Posterior cingulate gyrus (tissue), 11 donors: Measurements from ENCODE around the gene PRDM5.

Source experiments
- DNase-seq, 10 donors: peaks; one replicate each; pipeline versions ENCODE4 v3.0.0 to v3.0.0-alpha.2; 2020 to 2021; ENCODE audit warnings: mixed read lengths in 3 of 10
- intact Hi-C: fragments of 100-400 bp; cut with DNase I; formaldehyde crosslinking; loops from one replicate; pipeline ENCODE4 v1.15.1; 2023

PRDM5 gene

DNA sequence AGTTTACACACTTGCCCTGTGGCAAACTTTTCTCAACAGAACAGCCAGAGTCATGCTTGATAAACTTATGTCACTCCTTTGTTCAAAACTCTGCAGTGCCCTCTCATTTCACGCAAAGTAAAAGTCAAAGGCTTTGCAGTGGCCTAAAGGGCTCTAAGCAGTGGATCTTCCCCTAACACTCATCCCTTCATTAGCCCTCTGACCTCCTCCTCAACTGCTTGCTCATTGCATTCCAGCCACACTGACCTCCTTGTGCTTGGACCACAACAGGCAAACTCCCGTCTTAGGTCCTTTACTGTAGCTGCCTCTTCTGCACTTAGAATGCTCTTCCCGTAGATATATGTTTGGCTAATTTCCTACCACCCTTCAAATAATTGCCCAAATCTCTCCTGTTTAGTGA lies 5.6 kb downstream of the PRDM5 start:
- DNase-seq, result no peak
- intact Hi-C loops, result no loop called here

DNA sequence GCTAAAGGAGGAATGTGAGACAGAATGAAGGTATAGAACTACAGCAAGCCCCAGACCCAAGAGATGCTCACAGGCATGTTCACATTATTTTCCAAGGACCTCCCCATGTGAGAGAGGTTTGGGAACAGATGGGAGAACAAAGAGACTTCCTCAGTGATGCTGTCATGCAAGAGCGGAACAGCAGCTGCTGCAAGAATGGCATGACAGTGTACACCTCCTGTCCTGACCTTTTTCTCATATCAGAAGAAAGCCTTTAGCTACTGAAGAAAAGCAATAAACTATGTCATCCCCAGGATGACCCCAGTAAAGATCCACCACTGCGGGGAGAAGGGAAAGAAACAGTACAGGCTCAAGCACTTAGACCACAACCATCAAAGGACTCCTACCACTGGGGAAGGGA lies 7.2 kb downstream of the PRDM5 start:
- no peak for DNase-seq
- intact Hi-C loops, result no loop called here

DNA sequence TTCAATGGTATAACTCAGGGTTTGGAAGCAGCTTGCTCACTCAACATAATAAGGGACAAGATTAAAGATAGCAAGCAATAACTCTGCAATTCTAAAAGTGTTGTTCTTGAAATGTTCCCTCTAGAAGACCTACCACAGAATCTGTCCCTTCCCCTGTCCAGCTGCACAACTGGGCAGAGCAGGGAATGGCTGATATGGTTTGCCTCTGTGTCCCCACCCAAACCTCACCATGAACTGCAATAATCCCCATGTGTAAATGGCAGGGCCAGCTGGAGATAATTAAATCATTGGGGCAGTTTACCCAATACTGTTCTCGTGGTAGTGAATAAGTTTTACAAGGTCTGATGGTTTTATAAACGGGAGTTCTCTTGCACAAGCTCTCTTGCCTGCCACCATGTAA lies 19.1 kb downstream of the PRDM5 start:
- no peak for DNase-seq
- intact Hi-C loops, result no loop called here

DNA sequence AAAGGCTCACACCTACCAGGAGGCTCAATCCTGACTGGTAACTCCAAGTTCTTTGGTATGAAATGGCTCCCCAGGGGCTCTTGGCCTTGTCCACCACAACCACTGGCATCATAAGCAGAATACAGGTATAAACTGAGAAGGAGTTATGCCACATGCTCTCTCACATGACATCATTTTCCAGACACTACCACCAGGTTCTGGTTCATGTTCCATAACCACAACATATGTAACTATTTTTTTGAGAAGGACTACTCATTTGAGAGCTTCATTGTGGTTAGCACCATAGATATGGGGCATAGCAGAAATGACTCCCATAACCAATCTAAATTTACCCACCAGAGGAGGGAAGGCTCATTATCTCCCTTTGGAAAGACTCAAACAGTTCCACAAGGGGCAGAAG lies 19.6 kb downstream of the PRDM5 start:
- intact Hi-C loops, result no loop called here
- DNase-seq, result no peak

DNA sequence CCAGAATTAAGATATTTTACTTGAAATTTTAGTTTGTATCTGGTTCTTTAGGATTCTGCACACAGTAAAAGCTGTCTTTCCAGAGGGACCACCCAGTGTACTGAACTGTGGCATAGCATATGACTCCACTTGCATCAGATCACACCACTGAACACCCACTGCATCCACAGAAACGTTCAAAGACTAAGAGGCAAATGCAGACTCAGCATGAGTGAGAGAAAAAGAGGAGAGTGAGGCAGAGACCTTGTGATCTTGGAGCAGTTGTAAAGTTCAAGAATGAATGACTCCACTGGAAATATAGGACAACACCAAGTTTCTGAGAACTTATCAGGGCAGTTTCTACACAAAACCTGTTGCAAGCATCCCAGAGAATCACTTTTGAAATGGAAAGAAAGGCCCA lies 20.8 kb downstream of the PRDM5 start:
- intact Hi-C loops, result no loop called here
- no peak for DNase-seq

DNA sequence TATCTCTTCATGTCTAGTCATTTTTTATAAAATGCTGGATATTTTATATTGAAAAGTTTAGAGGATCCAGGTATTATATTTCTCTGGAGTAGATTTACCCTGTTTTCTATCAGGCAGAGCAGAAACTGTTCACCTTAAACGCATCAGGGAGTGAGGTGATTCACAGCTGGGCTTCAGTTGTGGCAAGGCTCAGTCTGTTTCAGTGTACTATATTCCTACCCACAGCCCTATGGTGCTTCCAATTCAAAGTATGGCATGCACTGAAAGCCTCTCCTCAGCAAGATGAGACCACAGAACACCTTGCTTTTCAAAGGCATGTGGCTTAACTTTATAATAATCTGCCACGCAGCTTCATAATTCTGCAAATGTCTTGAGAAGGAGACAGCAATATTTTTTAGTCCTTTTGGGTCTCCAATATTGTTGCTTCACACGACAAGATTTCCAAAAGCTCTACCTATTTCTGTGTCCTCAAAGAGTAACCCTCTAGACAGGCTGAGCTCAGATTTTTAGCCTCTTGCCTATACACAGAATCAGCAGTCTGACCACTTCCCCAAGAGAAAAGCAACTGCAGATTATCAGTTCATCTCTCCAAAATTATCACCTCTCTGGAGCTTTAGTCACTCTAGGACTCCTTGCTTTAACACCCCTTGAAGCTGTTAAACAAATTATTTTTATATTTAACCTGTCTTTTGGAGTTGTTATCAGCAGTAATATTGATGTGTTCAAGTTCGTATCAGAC lies 24.4 kb downstream of the PRDM5 start:
- intact Hi-C loops, result no loop called here
- no peak for DNase-seq

DNA sequence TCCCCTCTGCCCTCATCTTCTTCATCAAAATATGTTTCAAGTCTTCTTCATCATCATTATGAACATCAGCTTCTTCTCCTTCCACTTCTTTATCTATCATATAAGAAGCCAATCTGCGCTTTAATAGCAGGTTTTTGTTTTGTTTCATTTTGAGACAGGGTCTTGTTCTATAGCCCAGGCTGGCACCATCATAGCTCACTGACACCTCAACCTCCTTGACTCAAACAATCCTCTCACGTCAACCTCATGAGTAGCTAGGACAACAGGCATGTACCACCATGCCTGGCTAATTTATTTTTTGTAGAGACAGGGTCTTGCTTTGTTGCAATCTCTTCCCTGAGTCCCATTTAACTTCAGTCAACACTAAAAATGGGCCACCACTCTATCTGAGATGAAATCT lies 27.0 kb downstream of the PRDM5 start:
- DNase-seq, result no peak
- intact Hi-C loops, result no loop called here

DNA sequence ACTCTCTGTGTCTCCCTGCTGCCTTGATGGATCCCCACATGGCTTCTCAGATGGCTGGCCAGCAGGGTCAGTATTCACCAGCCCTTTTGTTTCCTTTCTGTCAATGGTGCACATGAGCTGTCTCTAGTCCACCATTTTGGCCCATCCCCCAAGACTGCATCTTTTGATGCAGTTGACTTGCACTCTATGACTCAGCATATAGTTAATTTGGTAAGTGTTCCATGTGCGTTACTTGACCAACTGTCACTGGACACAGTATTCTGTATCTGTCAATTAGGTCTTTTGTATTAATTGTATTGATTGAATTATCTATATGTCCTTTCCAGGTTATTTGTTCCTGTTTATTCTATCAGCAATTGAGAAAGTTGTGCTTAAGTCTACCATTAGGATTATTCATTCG lies 29.2 kb downstream of the PRDM5 start:
- intact Hi-C loops, result no loop called here
- DNase-seq, result no peak

DNA sequence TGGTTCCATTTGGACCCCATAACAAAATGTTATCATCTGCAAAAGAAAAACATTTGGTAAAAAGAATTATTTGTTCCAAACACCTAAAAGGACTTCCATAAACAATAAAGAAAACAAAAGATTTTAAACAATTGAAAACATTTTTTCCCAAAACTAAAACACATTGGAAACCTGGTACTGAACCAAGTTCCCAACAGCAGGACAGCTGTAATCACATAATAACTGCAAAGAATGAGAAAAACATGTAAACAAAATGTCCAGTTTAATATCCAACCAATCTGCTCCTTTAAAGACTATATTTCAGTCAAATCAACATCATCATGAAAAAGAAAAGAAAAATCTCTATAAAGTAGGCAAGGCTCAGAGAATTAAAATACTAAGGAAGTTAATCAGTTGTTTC lies 36.3 kb downstream of the PRDM5 start:
- intact Hi-C loops, result no loop called here
- DNase-seq, result no peak

DNA sequence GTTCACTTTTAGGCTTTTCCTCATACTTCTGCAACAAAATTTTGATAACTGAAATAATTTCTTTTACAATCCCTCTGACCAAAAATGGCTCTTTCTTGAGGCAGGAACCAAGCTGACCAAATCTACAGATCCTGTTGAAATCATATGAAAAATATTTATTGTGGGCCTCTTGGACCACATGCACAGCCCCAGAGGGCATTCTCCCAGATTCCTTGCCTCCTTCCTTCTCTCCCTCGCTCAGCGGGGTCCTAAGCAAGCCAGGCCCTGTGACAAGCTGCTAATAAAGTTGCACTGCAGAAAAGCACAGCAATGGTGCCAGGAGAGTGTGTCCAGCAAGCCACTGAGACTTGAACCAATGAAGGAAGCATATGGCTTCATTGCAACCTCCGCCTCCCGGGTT lies 40.7 kb downstream of the PRDM5 start:
- no peak for DNase-seq
- intact Hi-C loops, result no loop called here

DNA sequence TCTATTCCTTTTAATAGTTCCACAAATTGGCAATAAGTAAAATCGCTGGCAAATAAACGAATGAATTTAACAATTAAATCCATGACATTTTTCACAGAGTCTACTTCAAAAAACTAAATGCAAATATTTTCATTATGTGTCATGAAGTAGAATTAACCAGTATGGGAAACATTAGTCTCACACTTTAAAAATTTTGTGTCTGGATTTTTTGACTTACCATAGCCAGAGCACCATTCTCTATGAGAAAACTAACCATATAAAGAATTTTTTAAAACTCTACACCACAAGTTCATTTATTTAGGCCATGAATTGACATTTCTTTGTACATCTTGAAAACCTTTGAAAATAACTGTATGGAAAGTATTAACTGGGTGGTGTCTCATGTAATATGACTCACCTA lies 41.2 kb downstream of the PRDM5 start:
- DNase-seq, result no peak
- intact Hi-C loops, result no loop called here

DNA sequence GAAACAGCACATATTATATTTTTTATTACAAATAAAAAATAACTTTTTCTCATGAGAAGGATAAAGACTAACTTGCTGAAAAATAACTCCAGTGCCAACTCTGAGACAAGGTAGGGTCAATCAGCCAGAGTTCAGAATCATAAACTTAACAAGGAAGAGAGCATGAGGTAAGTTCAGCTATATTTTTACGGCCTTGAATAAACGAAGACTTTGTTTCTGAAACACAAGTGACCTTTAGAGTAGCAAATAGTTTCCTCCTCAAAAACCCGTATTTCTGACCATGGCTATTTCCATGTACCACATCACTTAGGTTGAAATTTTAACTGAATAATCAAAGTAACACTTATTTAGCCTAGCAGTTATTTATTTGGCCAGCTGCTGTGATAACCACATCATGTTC lies 45.5 kb downstream of the PRDM5 start:
- DNase-seq, result no peak
- intact Hi-C loops, result no loop called here

DNA sequence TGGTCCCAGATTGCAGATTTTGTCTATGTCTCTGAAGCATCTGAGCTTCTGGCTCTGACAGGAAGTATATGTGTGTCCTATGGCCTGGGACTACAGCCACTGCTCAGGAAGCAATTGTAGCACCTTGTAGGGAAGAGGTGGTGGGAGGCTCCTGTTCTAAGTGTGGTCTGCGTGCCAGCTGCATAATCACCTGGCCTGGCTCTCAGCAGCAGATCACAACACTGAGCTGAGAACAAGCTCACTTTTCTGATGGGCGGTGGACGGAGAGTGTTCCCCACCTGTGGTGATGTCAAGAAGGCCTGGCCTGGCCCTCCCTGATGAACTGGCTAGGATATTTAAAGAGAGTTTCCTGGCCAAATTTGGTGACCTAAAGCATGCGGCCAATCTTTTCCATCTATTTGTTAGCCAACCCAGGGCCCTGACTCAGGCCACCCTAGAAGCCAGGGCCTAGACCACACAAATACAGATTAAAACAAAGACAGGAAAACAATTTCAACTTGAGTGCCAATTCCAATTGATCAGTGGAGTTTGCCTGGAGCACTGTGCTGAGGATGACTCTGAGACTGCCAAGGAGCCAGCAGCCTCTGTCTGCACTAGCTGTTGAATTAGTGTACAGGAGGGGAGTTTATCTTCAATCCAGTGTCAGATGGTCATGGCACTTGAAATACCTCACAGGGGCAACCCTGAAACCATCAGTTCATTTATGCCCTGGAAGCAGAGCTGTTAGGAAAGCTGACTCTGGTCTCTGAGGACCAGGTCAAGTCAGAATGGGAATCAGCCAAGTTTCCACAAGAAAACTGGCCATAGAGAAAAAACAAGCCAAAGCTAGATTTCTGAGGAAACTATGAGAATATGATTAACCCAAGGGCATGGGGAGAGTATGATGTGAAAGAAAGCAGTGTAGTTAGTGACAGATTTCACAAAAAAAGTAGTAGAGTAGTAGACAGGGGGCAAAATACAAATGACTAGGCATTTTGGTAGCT lies 47.4 kb downstream of the PRDM5 start:
- intact Hi-C loops, result no loop called here
- peak in 1 of 10 donors; percentile 69 for DNase-seq

DNA sequence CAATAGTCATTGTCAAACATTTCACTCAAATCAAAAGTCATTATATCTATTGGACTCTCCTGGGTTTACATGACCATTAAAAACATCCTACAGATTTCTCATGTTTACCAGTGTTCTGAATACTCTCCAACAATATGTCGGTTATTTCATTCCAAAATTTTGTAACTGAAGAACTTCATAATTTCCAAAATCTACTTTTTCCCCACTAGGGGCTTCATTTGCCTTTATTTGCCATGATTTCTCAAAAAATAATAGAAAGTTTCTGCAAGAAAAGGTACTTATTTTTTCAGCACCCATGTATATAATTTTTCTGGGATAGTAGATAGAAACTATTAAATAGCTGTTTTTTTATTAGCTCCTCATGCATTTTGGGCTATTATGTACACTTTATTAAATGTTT lies 49.0 kb downstream of the PRDM5 start:
- intact Hi-C loops, result no loop called here
- DNase-seq, result no peak

DNA sequence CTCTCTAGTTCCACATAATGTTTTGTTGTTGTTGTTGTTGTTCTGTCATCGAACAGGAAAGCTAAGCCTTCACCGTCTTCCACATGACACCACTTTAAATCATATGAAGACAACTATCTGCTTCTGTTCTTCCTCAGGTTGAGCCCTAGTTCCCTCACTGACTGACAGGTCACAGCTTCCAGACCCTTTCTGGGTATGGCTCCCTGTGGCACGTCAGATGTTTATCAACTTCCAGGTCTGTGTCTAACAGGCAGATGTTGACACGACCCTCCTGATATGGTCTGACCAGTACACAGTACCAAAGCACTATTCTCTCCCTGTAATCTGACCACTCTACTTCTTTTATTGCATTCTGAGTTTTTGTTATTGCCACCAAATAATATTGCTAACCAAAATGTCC lies 51.4 kb downstream of the PRDM5 start:
- DNase-seq, result no peak
- intact Hi-C loops, result no loop called here

DNA sequence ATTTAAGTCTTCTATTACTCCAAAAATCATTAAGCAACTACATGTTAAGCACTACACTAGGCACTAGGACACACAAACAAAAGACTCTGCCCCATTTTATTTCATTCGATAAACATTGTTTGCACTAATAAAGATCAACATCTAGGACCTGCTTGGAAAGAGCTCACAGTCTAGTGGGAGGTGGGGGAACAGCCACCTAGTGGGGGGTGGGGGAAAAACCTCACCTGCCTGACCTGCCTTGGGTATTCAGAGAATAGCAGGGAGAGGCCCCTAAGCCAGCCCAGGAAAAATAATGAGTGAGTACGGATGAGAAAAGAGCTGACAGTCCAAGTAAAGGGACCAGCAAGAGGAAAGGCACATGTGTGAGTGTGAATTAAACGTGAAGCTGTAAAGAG lies 52.2 kb downstream of the PRDM5 start:
- intact Hi-C loops, result no loop called here
- no peak for DNase-seq

DNA sequence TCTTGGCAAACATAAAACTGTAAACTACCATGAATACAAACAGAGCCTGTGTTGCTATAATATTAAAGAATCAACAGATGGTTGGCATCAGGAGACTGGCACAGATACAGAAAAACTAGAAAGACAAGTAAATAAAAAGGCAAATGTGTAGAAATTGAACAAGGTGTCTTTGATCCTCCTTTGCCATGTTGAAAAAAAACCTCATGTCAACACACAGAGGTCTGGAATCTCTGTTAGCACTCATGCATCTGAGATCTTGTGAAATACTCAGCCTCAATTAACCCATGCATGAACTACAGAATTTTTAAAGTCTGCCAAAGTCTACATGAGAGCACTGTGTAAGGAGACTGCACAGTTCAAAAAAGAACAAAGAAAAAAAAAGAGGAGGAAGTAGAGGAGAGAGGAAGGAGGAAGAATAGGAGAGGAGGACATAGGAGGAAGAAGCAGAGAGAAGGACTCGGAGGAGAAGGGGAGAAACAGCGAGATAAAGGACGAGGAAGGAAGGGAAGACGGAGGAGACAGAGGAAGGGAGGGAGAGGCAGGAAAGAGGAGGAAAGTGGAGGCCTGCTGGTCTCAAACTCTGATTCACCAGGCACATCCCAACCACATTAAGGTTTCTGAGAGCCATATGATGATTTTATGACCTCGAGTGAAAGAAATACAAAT lies 52.8 kb downstream of the PRDM5 start:
- no peak for DNase-seq
- intact Hi-C loops, result no loop called here

DNA sequence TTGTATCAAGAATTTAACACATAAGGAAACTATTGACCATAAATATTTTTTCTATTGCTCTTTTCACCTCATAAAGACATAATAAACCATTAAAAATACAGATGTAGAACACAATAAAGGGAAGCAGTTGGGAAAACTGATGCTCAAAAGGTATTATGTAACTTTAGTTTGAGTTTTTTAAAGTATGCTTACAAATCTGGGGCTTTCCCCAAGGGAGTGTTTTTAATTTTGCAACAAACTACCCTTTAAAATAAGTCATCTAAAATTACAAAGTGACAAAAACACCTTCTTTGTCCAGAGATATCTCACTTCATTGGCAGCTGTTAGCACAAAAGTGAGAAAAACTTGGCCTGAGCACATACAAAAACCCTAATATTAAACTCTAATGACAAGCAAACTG lies 55.0 kb downstream of the PRDM5 start:
- intact Hi-C loops, result no loop called here
- DNase-seq, result no peak

DNA sequence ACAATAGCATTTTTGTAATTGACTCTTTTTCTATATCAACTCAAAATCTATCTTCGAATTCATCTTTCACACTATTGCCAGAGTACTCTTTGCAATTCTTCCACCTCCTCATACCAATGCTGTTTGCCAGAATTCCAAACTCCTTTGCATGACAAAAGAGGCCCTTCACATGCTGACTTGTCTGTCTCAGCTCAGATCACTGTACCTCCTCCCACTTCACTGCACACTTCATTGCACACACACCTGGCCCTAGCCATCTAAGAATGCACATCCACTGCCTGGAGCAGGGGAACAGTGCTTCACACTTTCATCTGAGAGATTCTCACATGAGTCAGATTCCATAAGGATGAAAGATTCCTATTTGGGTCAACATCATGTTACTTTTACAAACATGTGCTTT lies 56.5 kb downstream of the PRDM5 start:
- DNase-seq, result peak in 3 of 10 donors; percentile 8 to 67 (median 28)
- intact Hi-C loops, result no loop called here

DNA sequence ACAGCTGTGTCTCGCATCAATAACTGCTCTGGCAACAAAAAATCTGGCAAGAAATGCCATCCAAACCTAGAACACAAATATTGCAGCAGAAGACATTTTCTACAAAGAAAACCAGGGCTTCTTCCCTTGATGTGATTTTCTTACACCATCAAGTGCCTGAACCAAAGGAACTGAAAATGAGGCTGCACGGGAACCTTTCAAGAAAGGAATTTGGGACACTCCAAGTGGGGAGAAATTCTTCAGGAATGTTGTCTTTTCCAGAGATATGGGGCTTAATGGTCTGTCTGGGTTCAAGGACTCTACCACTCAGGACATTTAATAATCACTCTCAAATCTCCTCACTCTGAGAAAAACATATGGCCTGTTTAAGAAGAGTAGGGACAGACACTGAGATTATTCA lies 57.6 kb downstream of the PRDM5 start:
- intact Hi-C loops, result no loop called here
- no peak for DNase-seq

DNA sequence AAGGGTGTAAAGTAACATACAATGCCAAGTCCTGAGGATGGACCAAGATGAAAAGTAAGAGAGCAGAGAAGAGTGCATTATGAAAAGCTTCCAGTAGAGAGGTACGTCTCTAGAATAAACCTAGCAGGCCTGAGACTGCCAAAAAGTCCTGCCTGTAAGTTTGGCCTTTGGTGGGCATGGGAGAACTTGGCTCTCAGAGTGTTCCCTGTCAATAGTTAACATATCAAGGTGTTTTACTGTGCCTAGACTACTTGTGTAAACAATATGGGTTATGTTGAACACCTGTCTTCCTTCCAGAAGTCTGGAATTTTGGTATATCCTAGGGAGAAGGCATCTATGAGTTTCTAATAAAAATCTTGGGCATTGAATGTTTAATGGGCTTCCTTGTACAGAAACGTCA lies 60.1 kb downstream of the PRDM5 start:
- intact Hi-C loops, result no loop called here
- DNase-seq, result no peak
